Right renal pelvis (tissue), 4 donors: ENCODE measurements around the gene HK2. TPM values are rescaled to one million over a fixed set of nuclear protein-coding genes. Genes with fewer than 3 reads are reported as not detected.

ENCODE experiments used
- DNase-seq, 4 donors: peaks; one replicate each; pipeline ENCODE4 v3.0.0-alpha.2; 2013; ENCODE audit warnings: low read depth in 4 of 4, low spot score in 3 of 4, missing footprints in 1 of 4
- polyA plus RNA-seq, 4 donors: library from polyadenylated mRNA; unstranded; fragments of 120-200 nt; gene quantifications; one replicate each; pipeline ENCODE4 v1.2.1, GENCODE V29; 2013; ENCODE audit not compliant: insufficient read length in 4 of 4

HK2 gene
- polyA plus RNA-seq, 4 donors: 10.3 to 13.6 (median 11.6) TPM

DNA sequence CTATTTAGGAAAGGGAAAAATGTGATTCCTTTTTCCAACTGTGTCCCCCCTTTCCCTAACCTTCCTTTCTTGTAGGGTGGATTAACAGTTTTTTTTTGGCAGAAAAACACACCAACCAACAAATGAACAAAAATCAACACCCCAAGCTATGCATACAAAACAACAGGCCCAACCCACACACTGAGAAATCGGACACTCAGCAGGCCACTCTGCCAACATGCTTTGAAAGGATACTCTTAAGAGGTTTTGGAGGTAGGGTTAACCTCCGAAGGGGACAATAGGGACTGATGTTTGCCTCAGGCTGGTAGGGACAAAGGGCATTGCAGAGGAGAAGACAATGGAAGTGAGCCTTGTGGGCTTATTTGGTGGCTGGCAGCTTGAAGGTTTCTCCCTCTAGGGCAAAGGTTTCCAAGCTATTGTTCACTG lies 91.4 kb downstream of the HK2 start:
- no peak for DNase-seq

DNA sequence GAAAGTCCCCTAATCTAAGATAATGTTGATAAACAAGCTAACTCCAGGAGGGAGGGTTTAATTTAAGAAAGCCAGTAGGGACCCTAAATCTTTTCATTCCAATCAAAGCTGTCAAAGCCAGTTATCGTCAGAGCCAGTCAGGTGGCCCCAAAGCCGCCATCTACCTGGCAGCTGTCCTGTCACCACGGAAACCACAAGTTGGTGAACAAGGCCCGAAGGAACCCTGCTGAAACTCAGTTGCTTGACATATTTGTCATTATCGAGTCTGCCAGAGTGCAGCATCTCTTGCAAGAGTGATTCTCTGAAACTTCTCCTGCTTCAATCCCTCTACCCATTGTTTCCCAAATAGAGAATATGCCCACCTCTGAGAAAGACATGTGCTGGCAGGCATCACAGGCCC lies 93.7 kb downstream of the HK2 start:
- no peak for DNase-seq

DNA sequence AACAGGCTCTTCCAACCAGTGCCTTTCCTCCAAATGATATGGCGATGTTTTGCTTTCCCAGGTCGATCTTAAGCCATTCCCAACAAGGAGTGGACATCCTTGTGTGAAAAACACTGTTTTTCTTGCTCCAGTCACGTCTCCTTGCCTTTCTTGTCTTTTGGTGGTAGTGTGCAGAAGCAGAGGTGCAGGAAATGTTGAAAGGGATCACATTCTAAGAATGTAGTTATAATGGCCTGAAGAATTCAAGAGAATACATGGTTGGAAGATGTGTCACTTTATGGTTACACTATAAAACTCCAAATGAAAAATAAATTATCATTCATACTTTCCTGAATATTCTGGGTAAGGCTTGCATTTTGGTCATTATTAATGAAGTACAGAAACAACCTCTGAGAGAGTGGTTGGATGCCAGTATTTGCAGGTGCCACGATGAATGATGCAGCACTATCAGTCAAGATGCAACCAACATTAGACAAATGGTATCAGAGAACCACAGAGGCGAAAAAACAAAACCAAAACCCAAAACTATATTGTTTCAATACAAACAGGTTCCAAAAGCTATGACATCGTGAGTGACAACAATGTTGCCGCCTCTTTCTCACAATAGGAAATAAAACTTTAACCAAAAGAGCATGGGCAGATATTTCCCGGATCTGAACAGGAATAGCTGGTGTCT lies 97.0 kb downstream of the HK2 start:
- DNase-seq: no peak

GRCh38 chr2:74931940-74932339 lies 98.0 kb downstream of the HK2 start:
- DNase-seq: no peak

- DNase-seq: no peak
Observed at GRCh38 chr2:74935975-74936391, 102.1 kb downstream of the HK2 start.

- DNase-seq: no peak
Observed at GRCh38 chr2:74937221-74937880, 103.4 kb downstream of the HK2 start.

- DNase-seq: no peak
Observed at GRCh38 chr2:74938264-74938663, 104.3 kb downstream of the HK2 start.

GRCh38 chr2:74939919-74940812 lies 106.2 kb downstream of the HK2 start:
- DNase-seq: no peak

- no peak for DNase-seq
Observed at GRCh38 chr2:74941284-74941683, 107.4 kb downstream of the HK2 start.

DNA sequence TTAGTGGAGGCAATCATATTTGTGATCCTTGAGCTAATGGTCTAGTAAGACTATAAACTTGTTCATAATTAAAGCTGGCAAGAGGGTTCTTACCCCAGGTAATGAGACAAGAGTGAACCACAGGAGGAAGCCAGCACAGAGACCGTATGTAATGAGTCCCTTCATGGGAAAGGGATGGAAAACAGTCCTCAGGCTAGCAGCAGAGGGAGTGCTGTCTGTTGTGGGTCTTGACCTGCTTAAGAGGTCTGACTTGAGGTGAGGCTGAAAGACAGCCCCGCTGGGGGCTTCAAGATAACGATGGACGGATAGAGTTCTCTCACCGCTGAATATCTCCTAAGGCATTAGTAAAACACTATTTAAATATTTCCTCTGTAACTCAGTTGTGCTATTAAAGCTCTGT lies 108.3 kb downstream of the HK2 start:
- DNase-seq: no peak

Other genes with a start within 250 kb of the HK2 start
- gene M1AP, start 185.8 kb upstream of the HK2 start, polyA plus RNA-seq: 1 to 10 TPM in 2 of 4 donors, under 1 TPM in 2; 0.40 to 1.5 (median 1.0) TPM
- 1 to 10 TPM; 6.7 to 8.1 (median 7.6) TPM for gene SEMA4F, start 179.9 kb upstream of the HK2 start, polyA plus RNA-seq
- 10 to 100 TPM; 45.1 to 50.5 (median 47.6) TPM for gene POLE4, start 124.5 kb downstream of the HK2 start, polyA plus RNA-seq